Measurements from ENCODE around the gene OGA. TPM values are rescaled to one million over a fixed set of nuclear protein-coding genes. Genes with fewer than 3 reads are reported as not detected.
"Not testable (repeated sequence)": the region's sequence is repeated elsewhere in the genome, so short reads cannot be mapped to it uniquely, and the experiment has no call there.

OGA gene
- total RNA-seq, 1 donor from 2014 or later, result 148 TPM

GRCh38 chr10:101807158-101807557, 11.1 kb downstream of the OGA start:
- H3K4me3 ChIP-seq (ENCODE audit: low read length in 3 of 3), result no peak overlapping the region
- H3K9me3 ChIP-seq (ENCODE audit: control insufficient read depth in 3 of 3, low read length in 3 of 3), result no peaks in the 10 kb centered on the region
- H3K4me1 ChIP-seq (ENCODE audit: control insufficient read depth in 3 of 3, insufficient read depth in 3 of 3, low read length in 3 of 3), result peaks cover 0 to 4% (median 0%) of the 10 kb centered on the region in 3 donors
- H3K9ac ChIP-seq (ENCODE audit: low read depth in 1 of 3, low read length in 3 of 3), result no peak overlapping the region
- H3K36me3 ChIP-seq (ENCODE audit: control insufficient read depth in 3 of 3, insufficient read depth in 3 of 3, low read length in 3 of 3), result peaks cover 33 to 67% (median 52%) of the 10 kb centered on the region in 3 donors
- no peak overlapping the region for H3K27ac ChIP-seq (ENCODE audit: low read depth, low read length)
- no peaks in the 10 kb centered on the region for H3K27me3 ChIP-seq (ENCODE audit: control insufficient read depth in 3 of 3, insufficient read depth in 3 of 3, low read length in 3 of 3)

GRCh38 chr10:101803511-101803910, 14.7 kb downstream of the OGA start:
- H3K4me1 ChIP-seq (ENCODE audit: control insufficient read depth in 3 of 3, insufficient read depth in 3 of 3, low read length in 3 of 3), result no peaks in the 10 kb centered on the region
- H3K27me3 ChIP-seq (ENCODE audit: control insufficient read depth in 3 of 3, insufficient read depth in 3 of 3, low read length in 3 of 3), result no peaks in the 10 kb centered on the region
- H3K36me3 ChIP-seq (ENCODE audit: control insufficient read depth in 3 of 3, insufficient read depth in 3 of 3, low read length in 3 of 3), result peaks cover 39 to 81% (median 66%) of the 10 kb centered on the region in 3 donors

GRCh38 chr10:101797403-101798059, 20.7 kb downstream of the OGA start:
- Histone ChIP-seq H3K9me3 (ENCODE audit: control insufficient read depth in 3 of 3, low read length in 3 of 3) (no peaks in the 10 kb centered on the region), H3K36me3 (ENCODE audit: control insufficient read depth in 3 of 3, insufficient read depth in 3 of 3, low read length in 3 of 3) (peaks cover 48 to 73% (median 66%) of the 10 kb centered on the region in 3 donors), H3K27ac (ENCODE audit: low read depth, low read length) (no peak overlapping the region), H3K27me3 (ENCODE audit: control insufficient read depth in 3 of 3, insufficient read depth in 3 of 3, low read length in 3 of 3) (no peaks in the 10 kb centered on the region), H3K4me3 (ENCODE audit: low read length in 3 of 3) (no peak overlapping the region), H3K4me1 (ENCODE audit: control insufficient read depth in 3 of 3, insufficient read depth in 3 of 3, low read length in 3 of 3) (no peaks in the 10 kb centered on the region), H3K9ac (ENCODE audit: low read depth in 1 of 3, low read length in 3 of 3) (no peak overlapping the region)

More at GRCh38 chr10:101803511-101803910, 14.7 kb downstream of the OGA start:
- no peaks in the 10 kb centered on the region for H3K9me3 ChIP-seq (ENCODE audit: control insufficient read depth in 3 of 3, low read length in 3 of 3)
- H3K27ac ChIP-seq (ENCODE audit: low read depth, low read length), result no peak overlapping the region
- H3K9ac ChIP-seq (ENCODE audit: low read depth in 1 of 3, low read length in 3 of 3), result no peak overlapping the region
- H3K4me3 ChIP-seq (ENCODE audit: low read length in 3 of 3), result no peak overlapping the region

GRCh38 chr10:101793526-101793925, 24.7 kb downstream of the OGA start:
- H3K4me3 ChIP-seq (ENCODE audit: low read length in 3 of 3), result no peak overlapping the region
- no peak overlapping the region for H3K9ac ChIP-seq (ENCODE audit: low read depth in 1 of 3, low read length in 3 of 3)
- no peaks in the 10 kb centered on the region for H3K9me3 ChIP-seq (ENCODE audit: control insufficient read depth in 3 of 3, low read length in 3 of 3)
- H3K36me3 ChIP-seq (ENCODE audit: control insufficient read depth in 3 of 3, insufficient read depth in 3 of 3, low read length in 3 of 3), result peaks cover 37 to 66% (median 59%) of the 10 kb centered on the region in 3 donors
- no peaks in the 10 kb centered on the region for H3K4me1 ChIP-seq (ENCODE audit: control insufficient read depth in 3 of 3, insufficient read depth in 3 of 3, low read length in 3 of 3)
- H3K27me3 ChIP-seq (ENCODE audit: control insufficient read depth in 3 of 3, insufficient read depth in 3 of 3, low read length in 3 of 3), result no peaks in the 10 kb centered on the region
- H3K27ac ChIP-seq (ENCODE audit: low read depth, low read length), result no peak overlapping the region

GRCh38 chr10:101789686-101790085, 28.6 kb downstream of the OGA start:
- no peaks in the 10 kb centered on the region for H3K9me3 ChIP-seq (ENCODE audit: control insufficient read depth in 3 of 3, low read length in 3 of 3)
- no peak overlapping the region for H3K27ac ChIP-seq (ENCODE audit: low read depth, low read length)
- H3K36me3 ChIP-seq (ENCODE audit: control insufficient read depth in 3 of 3, insufficient read depth in 3 of 3, low read length in 3 of 3), result peaks cover 26 to 65% (median 59%) of the 10 kb centered on the region in 3 donors
- H3K27me3 ChIP-seq (ENCODE audit: control insufficient read depth in 3 of 3, insufficient read depth in 3 of 3, low read length in 3 of 3), result no peaks in the 10 kb centered on the region
- H3K9ac ChIP-seq (ENCODE audit: low read depth in 1 of 3, low read length in 3 of 3), result no peak overlapping the region
- no peak overlapping the region for H3K4me3 ChIP-seq (ENCODE audit: low read length in 3 of 3)
- peaks cover 0 to 2% (median 0%) of the 10 kb centered on the region in 3 donors for H3K4me1 ChIP-seq (ENCODE audit: control insufficient read depth in 3 of 3, insufficient read depth in 3 of 3, low read length in 3 of 3)

GRCh38 chr10:101789231-101789630, 29.0 kb downstream of the OGA start:
- not testable (repeated sequence) for H3K27ac ChIP-seq (ENCODE audit: low read depth, low read length); H3K4me1 ChIP-seq (ENCODE audit: control insufficient read depth in 3 of 3, insufficient read depth in 3 of 3, low read length in 3 of 3); H3K9ac ChIP-seq (ENCODE audit: low read depth in 1 of 3, low read length in 3 of 3); H3K9me3 ChIP-seq (ENCODE audit: control insufficient read depth in 3 of 3, low read length in 3 of 3); H3K4me3 ChIP-seq (ENCODE audit: low read length in 3 of 3); H3K27me3 ChIP-seq (ENCODE audit: control insufficient read depth in 3 of 3, insufficient read depth in 3 of 3, low read length in 3 of 3)
- H3K36me3 ChIP-seq (ENCODE audit: control insufficient read depth in 3 of 3, insufficient read depth in 3 of 3, low read length in 3 of 3), result peaks cover 26 to 69% (median 57%) of the 10 kb centered on the region in 3 donors

- H3K27me3 ChIP-seq (ENCODE audit: control insufficient read depth in 3 of 3, insufficient read depth in 3 of 3, low read length in 3 of 3), result no peaks in the 10 kb centered on the region
- no peak overlapping the region for H3K4me3 ChIP-seq (ENCODE audit: low read length in 3 of 3)
- peaks cover 16 to 26% (median 21%) of the 10 kb centered on the region in 3 donors for H3K4me1 ChIP-seq (ENCODE audit: control insufficient read depth in 3 of 3, insufficient read depth in 3 of 3, low read length in 3 of 3)
- H3K36me3 ChIP-seq (ENCODE audit: control insufficient read depth in 3 of 3, insufficient read depth in 3 of 3, low read length in 3 of 3), result peaks cover 14 to 49% (median 43%) of the 10 kb centered on the region in 3 donors
- H3K9ac ChIP-seq (ENCODE audit: low read depth in 1 of 3, low read length in 3 of 3), result peak overlapping the region in 1 of 3 donors; percentile 3
- no peaks in the 10 kb centered on the region for H3K9me3 ChIP-seq (ENCODE audit: control insufficient read depth in 3 of 3, low read length in 3 of 3)
- H3K27ac ChIP-seq (ENCODE audit: low read depth, low read length), result no peak overlapping the region
Measured at GRCh38 chr10:101785801-101786200, 32.4 kb downstream of the OGA start.

- Histone ChIP-seq H3K4me3 (ENCODE audit: low read length in 3 of 3) (no peak overlapping the region), H3K4me1 (ENCODE audit: control insufficient read depth in 3 of 3, insufficient read depth in 3 of 3, low read length in 3 of 3) (peaks cover 25 to 38% (median 33%) of the 10 kb centered on the region in 3 donors), H3K9ac (ENCODE audit: low read depth in 1 of 3, low read length in 3 of 3) (no peak overlapping the region), H3K27ac (ENCODE audit: low read depth, low read length) (no peak overlapping the region), H3K27me3 (ENCODE audit: control insufficient read depth in 3 of 3, insufficient read depth in 3 of 3, low read length in 3 of 3) (peaks cover 2% of the 10 kb centered on the region in 3 donors), H3K36me3 (ENCODE audit: control insufficient read depth in 3 of 3, insufficient read depth in 3 of 3, low read length in 3 of 3) (peaks cover 11 to 42% (median 34%) of the 10 kb centered on the region in 3 donors), H3K9me3 (ENCODE audit: control insufficient read depth in 3 of 3, low read length in 3 of 3) (no peaks in the 10 kb centered on the region)
Measured at GRCh38 chr10:101784558-101784957, 33.7 kb downstream of the OGA start.

GRCh38 chr10:101783736-101784118, 34.5 kb downstream of the OGA start:
- Histone ChIP-seq H3K4me3 (ENCODE audit: low read length in 3 of 3) (peak overlapping the region; percentile 70 to 86 (median 75)), H3K36me3 (ENCODE audit: control insufficient read depth in 3 of 3, insufficient read depth in 3 of 3, low read length in 3 of 3) (peaks cover 10 to 34% (median 29%) of the 10 kb centered on the region in 3 donors), H3K27ac (ENCODE audit: low read depth, low read length) (peak overlapping the region; percentile 4), H3K4me1 (ENCODE audit: control insufficient read depth in 3 of 3, insufficient read depth in 3 of 3, low read length in 3 of 3) (peaks cover 25 to 45% (median 41%) of the 10 kb centered on the region in 3 donors), H3K9ac (ENCODE audit: low read depth in 1 of 3, low read length in 3 of 3) (peak overlapping the region; percentile 76 to 83 (median 80)), H3K27me3 (ENCODE audit: control insufficient read depth in 3 of 3, insufficient read depth in 3 of 3, low read length in 3 of 3) (peaks cover 9 to 11% (median 10%) of the 10 kb centered on the region in 3 donors), H3K9me3 (ENCODE audit: control insufficient read depth in 3 of 3, low read length in 3 of 3) (no peaks in the 10 kb centered on the region)
